Body of pancreas (tissue), 4 donors: ENCODE data around the gene KIF6. TPM values are rescaled to one million over a fixed set of nuclear protein-coding genes. Genes with fewer than 3 reads are reported as not detected.

Source experiments
- ATAC-seq: fragments of 150-250 bp; one replicate; pipeline ENCODE4 v1.9.1; 2016
- DNase-seq, 4 donors: peaks; one replicate each; pipeline ENCODE4 v3.0.0-alpha.2; 2019
- H3K27ac ChIP-seq, 4 donors: fragments of 200-600 bp; sonication (generic); 1 replicate in 3 of 4; 2 replicates in 1 of 4; pipeline versions ENCODE4 v1.5.1 to v1.6.1; 2016 to 2019; ENCODE audit warnings: mild to moderate bottlenecking in 1 of 4, mixed read lengths in 1 of 4, moderate library complexity in 1 of 4
- H3K27me3 ChIP-seq, 2 donors: fragments of 200-600 bp; sonication (generic); one replicate each; pipeline ENCODE4 v1.6.0; 2016; ENCODE audit warnings: mild to moderate bottlenecking in 1 of 2
- H3K36me3 ChIP-seq, 2 donors: fragments of 200-600 bp; sonication (generic); replicated peaks in 1 of 2; 2 replicates each; pipeline ENCODE4 v1.5.1; 2016; ENCODE audit warnings: low read depth in 2 of 2; ENCODE audit not compliant: insufficient read depth in 1 of 2
- H3K4me1 ChIP-seq: fragments of 200-600 bp; sonication (generic); one replicate; pipeline ENCODE4 v1.6.0; 2016
- H3K4me3 ChIP-seq, 2 donors: fragments of 200-600 bp; sonication (generic); 1 replicate in 1 of 2; 2 replicates in 1 of 2; pipeline ENCODE4 v1.5.1; 2016 to 2019
- H3K9me3 ChIP-seq, 3 donors: fragments of 200-600 bp; sonication (generic); 1 replicate in 2 of 3; 2 replicates in 1 of 3; pipeline ENCODE4 v1.5.1; 2016
- CTCF ChIP-seq, 7 experiments: fragments of 450-650 bp in 4 of 7; fragments of 200-600 bp in 3 of 7; sonication (generic) in 3 of 7; IDR thresholded peaks; one replicate each; pipeline ENCODE4 v1.5.1; 2016 to 2019; ENCODE audit warnings: antibody characterized with exemption in 7 of 7
- POLR2A ChIP-seq, 3 donors: fragments of 450-650 bp; IDR thresholded peaks; one replicate each; pipeline ENCODE4 v1.6.1; 2016; ENCODE audit warnings: antibody characterized with exemption in 3 of 3, mild to moderate bottlenecking in 2 of 3
- WGBS, 2 donors: methylation state at CpG; one replicate each; pipeline ENCODE4 v1.1.5; 2017; 5-methylcytosine and 5-hydroxymethylcytosine counted together
- intact Hi-C: fragments of 100-400 bp; cut with DNase I; formaldehyde crosslinking; loops from one replicate; pipeline ENCODE4 v1.15.1; 2023
- total RNA-seq, 2 donors: library from RNA; depleted of rRNA; stranded (reverse); fragments of >200 nt; gene quantifications; one replicate each; pipeline ENCODE4 v1.1.0, GENCODE V29; 2016

Gene KIF6
- total RNA-seq, 2 donors from 2014 or later = not detected

GRCh38 chr6:39540454-39540853, 184.8 kb downstream of the KIF6 start:
- intact Hi-C loops = no loop called here
- Histone ChIP-seq H3K27ac (no peak overlapping the region), H3K27me3 (no peaks in the 10 kb centered on the region), H3K36me3 (no peaks in the 10 kb centered on the region), H3K9me3 (no peaks in the 10 kb centered on the region), H3K4me3 (no peak overlapping the region), H3K4me1 (no peaks in the 10 kb centered on the region)
- no peak for ATAC-seq
- DNase-seq = no peak
- TF ChIP-seq POLR2A (IDR thresholded peaks at IDR 0.05) = no peak
- TF ChIP-seq CTCF (IDR thresholded peaks at IDR 0.05) = no peak
- WGBS, 2 donors = 92 to 94% methylated on average over 12 of the region's 12 CpGs

GRCh38 chr6:39530201-39530759, 194.9 kb downstream of the KIF6 start:
- intact Hi-C loops = no loop called here
- no peaks in the 10 kb centered on the region for H3K9me3 ChIP-seq
- no peak for TF ChIP-seq CTCF (IDR thresholded peaks at IDR 0.05)
- no peak for TF ChIP-seq POLR2A (IDR thresholded peaks at IDR 0.05)
- no peaks in the 10 kb centered on the region for H3K4me1 ChIP-seq
- ATAC-seq (no peak), DNase-seq (no peak)
- 57 to 78% methylated on average over 4 of the region's 4 CpGs for WGBS, 2 donors
- H3K27me3 ChIP-seq = no peaks in the 10 kb centered on the region
- H3K4me3 ChIP-seq = no peak overlapping the region
- H3K36me3 ChIP-seq = no peaks in the 10 kb centered on the region
- no peak overlapping the region for H3K27ac ChIP-seq

- no peak overlapping the region for H3K4me3 ChIP-seq
- TF ChIP-seq POLR2A (IDR thresholded peaks at IDR 0.05) (no peak), CTCF (IDR thresholded peaks at IDR 0.05) (no peak)
- no peak overlapping the region for H3K27ac ChIP-seq
- H3K9me3 ChIP-seq = no peaks in the 10 kb centered on the region
- no peak for DNase-seq
- H3K36me3 ChIP-seq = no peaks in the 10 kb centered on the region
- 64 to 74% methylated on average over 2 of the region's 2 CpGs for WGBS, 2 donors
- intact Hi-C loops = no loop called here
- ATAC-seq = no peak
- no peaks in the 10 kb centered on the region for H3K4me1 ChIP-seq
- H3K27me3 ChIP-seq = no peaks in the 10 kb centered on the region
Observed at GRCh38 chr6:39527792-39528564, 197.2 kb downstream of the KIF6 start.

- Histone ChIP-seq H3K27ac (no peak overlapping the region), H3K36me3 (no peaks in the 10 kb centered on the region), H3K4me1 (peaks cover 7% of the 10 kb centered on the region), H3K9me3 (no peaks in the 10 kb centered on the region), H3K4me3 (no peak overlapping the region), H3K27me3 (no peaks in the 10 kb centered on the region)
- TF ChIP-seq POLR2A (IDR thresholded peaks at IDR 0.05) (no peak), CTCF (IDR thresholded peaks at IDR 0.05) (no peak)
- no peak for DNase-seq
- no peak for ATAC-seq
- 79 to 95% methylated on average over 2 of the region's 2 CpGs for WGBS, 2 donors
- intact Hi-C loops = no loop called here
Observed at GRCh38 chr6:39524007-39524406, 201.2 kb downstream of the KIF6 start.

- no peak for DNase-seq
- WGBS, 2 donors = 4 to 25% methylated on average over 2 of the region's 2 CpGs
Observed at GRCh38 chr6:39521958-39522357, 203.2 kb downstream of the KIF6 start.

More at GRCh38 chr6:39521958-39522357, 203.2 kb downstream of the KIF6 start:
- Histone ChIP-seq H3K4me3 (no peak overlapping the region), H3K27ac (no peak overlapping the region), H3K27me3 (no peaks in the 10 kb centered on the region), H3K9me3 (no peaks in the 10 kb centered on the region), H3K36me3 (no peaks in the 10 kb centered on the region), H3K4me1 (peaks cover 7% of the 10 kb centered on the region)
- intact Hi-C loops = no loop called here
- TF ChIP-seq CTCF (IDR thresholded peaks at IDR 0.05) (no peak), POLR2A (IDR thresholded peaks at IDR 0.05) (no peak)
- ATAC-seq = no peak
